ENCODE data around the gene L3MBTL4.
"Not testable (repeated sequence)": the region's sequence is repeated elsewhere in the genome, so short reads cannot be mapped to it uniquely, and the experiment has no call there.

Gene L3MBTL4

DNA sequence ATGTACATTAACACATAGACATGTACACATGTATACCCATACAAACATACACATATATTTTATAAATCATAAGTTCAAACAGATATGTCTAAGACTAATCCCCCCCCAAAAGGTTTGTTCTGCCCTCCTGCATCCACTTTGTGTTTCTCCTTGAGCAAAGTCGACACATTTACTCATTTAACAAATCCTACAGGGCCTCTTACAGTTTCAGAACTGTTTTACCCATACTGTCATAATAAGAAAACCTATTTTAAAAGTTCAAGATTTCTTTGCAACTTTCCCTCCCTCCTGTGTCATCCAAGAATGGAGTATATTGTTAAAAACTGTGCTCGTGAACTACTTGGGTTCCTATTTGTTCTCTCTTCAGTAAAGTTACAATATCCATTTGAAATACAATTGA lies 166.7 kb downstream of the L3MBTL4 start:
- no peak for DNase-seq

DNA sequence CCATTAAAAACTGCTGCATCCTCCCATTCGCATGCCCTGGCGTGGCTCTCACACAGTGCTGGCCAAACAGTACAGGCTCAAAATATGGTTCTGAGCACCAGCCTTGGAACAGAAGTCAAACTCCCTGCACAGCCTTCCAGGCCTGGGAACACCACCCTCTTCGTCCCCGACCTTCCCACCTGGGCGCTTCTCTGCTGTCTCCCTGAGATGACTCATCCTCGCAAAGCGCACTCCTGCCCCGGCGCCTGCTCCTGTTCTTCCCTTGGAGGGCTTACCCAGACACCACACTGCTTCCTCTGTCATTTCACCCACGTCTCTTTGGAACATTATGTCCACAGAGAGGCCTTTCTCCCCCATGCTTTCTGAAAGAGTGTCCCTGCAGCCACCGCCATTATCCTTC lies 172.7 kb downstream of the L3MBTL4 start:
- no peak for DNase-seq

DNA sequence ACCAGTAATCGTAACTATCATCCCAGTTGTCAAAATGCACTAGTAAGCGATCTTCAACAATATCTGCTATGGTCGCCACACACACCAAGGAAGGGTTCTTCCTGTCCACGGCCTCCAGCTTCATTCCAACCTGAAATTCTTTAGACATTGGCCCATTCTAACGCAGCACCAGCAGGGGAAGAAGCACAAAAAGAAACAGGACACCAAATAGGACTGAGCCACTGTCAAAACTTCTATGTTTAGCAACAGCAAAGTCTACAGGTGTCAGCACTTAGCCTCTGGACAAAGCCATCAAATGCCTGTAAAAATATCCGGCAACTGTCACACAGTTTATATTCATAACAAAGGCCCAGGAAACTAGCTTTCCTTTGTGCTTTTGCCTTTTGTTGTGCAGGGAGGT lies 175.0 kb downstream of the L3MBTL4 start:
- DNase-seq: no peak

DNA sequence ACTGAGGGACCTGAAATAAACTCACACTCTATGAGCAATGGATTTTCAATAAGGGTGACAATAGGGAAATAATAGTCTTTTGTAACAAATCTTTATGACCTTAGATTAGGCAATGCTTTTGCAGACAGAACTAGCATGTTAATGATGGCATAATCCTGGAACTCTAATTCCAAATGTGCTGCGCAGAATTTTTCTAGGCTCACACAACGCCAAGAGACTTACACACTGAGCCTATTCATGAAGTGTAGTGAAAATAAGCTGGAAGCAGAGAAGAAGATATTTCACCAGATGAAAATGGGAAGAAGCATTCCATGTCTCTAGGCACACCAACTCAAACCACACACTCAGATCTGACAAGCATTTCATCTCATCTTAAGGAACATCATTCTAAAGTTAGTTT lies 178.5 kb downstream of the L3MBTL4 start:
- DNase-seq: no peak

DNA sequence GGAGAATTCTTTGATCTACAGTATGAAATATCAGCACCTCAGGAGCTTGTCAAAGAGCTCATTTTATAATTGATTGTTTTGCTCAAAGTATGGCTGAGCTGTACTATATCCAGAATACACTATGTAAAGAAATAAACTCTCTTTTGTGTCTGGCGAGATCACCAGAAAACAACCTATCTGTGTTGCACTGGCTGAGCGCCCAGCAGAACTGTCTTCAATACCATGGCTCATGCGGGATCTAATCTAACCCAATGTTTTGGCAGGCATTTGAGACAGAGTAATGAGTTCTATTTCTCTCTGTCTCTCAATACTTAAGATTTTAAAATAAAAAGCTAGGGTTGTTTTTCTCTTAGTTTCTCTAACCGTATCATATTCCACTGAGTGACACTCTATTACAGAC lies 192.4 kb downstream of the L3MBTL4 start:
- no peak for DNase-seq

DNA sequence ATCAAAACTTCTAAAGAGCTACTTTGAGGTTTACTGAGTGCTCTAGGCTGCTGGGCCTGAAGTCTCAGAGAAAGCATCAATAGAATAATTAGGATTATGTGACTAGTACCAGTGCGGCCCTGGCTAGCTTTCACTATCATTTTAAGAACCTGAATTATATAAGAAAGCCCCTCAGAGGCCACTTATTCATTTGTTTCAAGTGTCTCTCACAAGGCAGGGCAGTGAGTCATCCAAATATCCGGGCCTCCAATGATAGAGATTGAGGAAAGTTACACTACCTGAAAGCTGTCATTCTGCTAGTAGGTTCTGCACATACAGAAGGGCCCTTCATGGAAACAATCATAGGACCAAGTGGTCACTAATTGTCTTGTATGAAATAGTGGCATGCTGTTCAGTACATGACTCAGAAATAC lies 193.1 kb downstream of the L3MBTL4 start:
- peak; percentile 89 for DNase-seq

DNA sequence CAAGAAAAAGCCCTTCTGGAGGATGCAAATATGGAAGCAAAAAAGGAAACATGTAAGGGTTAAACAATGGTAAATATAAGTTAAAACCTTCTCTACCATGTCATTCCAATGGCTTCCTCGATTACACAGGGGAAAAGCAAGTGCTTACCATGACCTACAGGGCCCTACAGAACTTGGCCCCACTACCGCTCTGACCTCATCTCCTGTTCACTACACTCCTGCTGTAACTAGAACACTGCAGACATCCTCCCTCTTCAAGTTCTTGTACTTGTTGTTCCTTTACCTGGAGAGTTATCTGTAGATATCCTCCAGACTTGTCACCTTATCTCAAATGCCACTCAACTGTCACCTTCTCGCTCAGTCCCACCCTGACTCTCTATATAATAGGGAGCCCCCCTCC lies 194.6 kb downstream of the L3MBTL4 start:
- DNase-seq: no peak

DNA sequence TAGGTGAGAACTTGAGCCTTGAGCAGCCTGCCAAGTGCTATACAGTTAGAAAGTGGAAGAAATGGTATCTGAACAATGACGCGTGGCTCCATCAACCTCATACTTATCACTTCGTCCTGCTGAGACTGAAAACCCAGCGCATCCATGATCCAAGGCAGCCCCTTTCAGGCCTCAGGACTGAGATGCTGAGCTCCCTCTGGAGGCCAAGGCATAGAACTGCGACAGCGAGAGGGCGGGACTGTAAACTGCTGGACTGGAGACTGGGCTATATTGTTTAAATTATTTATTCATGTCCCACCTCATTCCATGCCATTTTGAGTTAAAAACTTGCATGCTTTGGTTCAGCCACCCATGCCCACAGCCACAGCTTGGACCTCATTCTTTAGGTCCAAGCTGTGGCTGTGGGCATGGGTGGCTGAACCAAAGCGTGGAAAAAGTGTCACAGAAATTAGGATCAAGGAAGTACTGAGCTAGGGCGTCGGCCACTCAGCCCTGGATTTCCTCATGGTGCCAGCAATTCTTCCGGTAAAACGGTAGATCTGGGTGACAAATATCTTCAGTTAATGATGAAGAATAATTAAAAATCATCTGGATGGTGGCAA lies 195.5 kb downstream of the L3MBTL4 start:
- no peak for DNase-seq

DNA sequence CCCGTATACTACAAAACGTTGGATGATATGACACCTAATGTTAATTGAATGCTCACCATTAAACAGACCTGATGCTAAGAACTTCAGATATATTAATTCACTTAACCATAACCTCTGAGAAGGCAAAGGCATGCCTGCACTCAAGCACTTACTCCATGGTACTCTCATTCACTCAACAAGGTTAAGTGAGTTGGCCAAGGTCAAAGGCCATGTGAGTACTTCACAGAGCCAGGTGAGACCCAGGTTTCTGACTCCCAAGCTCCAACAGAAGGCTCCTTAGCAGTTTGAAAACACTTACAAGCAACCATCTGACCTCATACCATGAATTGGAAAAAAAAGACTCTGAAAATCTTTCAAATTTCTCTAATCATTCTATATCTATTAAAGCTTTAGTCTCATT lies 198.8 kb downstream of the L3MBTL4 start:
- DNase-seq: no peak

DNA sequence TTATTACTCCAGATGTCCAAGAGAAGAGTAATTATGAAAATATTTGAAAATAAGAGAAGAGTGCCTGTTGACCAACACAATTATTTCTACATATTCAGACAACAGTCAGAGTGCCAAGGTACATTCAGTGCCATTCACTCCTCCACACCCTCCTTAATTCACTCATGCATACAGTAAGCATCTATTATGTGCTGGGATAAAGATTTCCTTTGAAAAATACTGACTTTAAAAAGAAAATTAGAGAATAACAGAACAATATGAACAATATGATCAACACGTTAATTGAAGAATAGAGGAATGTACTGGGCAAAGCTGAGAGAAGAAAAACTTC lies 203.6 kb downstream of the L3MBTL4 start:
- no peak for DNase-seq

DNA sequence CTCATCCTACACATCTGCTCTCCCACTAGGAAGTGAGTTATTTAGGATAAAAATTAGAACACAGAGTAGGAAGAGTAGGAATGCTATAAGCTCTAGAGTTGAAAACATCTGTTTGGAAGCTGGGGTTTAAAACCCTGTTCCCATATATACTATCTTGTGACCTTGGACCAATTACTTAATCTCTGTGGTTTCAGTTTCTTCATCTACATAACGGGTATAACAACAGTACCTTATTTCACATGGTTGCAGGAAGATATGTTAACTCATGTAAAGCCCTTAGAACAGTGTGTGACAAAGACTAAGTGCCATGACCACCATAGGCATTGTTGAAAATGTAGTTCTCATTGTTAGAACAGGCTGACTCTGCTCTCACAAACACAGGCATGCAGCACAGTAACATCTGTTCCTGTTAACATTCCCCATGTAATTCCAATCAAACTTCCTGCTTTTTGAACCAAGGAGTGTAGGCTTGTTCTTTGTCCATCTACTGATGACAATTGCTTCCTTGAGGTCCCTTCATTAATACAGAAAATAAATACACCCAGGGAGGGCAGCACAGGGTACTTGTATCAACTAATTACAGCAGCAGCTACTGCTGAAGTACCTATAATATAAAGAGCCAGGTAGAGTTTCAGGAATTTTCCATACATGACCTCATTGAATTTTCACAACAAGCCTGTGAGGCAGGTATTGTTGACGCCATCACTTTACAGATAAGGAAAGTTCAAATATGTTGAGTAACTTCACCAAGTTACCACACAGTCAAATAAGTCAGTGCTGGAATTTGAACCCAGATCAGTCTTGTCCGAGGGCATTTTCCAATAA lies 204.2 kb downstream of the L3MBTL4 start:
- no peak for DNase-seq

DNA sequence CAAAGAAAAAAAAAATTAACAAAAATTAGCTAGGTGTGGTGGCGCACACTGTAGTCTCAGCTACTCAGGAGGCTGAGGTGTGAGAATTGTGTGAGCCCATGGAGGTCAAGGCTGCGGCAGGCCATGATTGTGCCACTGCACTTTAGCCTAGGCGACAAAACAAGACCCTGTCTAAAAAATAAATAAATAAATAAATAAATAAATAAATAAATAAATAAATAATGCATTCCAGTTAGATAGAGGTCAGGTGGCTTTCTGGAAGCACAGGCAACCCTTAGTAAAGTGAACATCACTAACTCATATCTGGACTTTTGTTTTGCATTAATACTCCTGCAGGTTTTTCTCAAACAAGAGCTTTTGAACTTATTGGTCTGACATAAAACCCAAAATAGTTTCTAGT lies 206.8 kb downstream of the L3MBTL4 start:
- DNase-seq: no peak

DNA sequence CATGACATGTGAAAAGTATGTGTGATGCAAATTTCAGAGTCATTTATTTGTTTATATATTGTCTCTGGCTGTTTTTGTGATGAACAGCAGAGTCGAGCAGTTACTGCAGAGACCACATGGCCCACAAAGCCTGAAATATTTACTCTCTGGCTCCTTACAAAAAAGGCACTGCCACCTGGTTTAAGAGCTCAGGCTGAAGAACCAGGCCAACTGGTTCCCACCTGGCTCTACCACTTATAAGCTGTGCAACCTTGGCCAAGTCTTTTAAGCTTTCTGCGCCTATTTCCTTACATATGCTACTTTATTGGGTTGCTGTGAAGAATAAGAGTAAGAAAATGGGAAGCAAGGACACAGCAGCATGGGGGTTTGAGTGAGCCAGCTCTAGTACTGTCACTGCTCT lies 207.6 kb downstream of the L3MBTL4 start:
- DNase-seq: peak; percentile 42

DNA sequence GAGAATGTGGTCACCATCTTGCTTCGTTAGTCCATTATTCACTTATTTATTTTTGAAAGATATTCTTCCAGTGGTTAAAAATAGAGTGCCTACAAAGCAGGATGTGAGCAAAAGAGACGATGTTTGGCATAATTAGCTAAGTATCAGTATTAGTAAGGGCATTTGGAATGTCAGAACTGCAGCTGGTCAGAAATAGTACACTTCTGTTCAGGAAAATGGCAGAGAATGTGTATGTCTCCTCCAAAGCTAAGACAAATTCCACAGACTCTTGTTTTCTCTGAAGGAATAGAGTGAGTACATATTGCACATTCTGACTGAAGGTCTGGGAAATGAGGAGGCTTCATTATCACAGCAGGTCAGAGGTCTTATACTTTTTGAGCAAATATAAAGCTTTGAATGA lies 209.0 kb downstream of the L3MBTL4 start:
- no peak for DNase-seq

DNA sequence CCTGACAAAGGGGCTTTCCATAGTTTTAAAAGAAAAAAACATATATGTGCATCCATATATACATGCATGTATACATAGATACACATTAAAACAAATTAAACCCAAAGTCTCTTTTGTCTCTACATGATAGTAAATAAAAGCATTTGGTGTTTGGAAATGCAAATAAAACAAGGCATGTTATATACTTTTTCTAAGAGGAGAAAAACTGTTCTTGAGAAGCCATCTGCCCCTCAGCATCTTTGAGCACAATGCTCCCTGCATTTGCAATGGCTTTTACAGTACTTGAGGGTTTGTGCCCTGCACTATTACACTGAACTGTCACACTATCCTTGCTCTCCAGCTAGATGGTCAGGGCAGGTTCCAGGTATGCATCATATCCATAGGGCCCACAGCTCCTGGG lies 210.2 kb downstream of the L3MBTL4 start:
- DNase-seq: no peak

DNA sequence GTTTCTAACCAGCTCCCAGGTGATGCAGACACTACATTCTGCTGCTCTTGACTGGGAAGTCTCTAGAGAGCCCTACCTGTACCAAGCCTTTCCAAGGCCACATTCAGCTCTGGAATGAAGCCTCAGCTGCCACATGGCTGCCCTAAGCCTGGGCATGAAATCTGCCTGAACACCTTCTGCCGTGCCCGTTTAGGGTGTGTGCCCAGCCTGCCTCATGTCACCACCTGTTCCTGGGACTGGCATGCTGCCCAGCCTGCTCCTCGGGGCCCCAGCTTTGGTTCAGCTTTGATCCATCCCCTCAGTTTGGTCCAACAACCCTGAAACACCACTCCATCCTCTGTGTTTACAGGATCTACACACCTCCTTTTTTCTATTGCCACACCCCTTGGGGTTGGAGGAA lies 210.9 kb downstream of the L3MBTL4 start:
- DNase-seq: peak; percentile 60

DNA sequence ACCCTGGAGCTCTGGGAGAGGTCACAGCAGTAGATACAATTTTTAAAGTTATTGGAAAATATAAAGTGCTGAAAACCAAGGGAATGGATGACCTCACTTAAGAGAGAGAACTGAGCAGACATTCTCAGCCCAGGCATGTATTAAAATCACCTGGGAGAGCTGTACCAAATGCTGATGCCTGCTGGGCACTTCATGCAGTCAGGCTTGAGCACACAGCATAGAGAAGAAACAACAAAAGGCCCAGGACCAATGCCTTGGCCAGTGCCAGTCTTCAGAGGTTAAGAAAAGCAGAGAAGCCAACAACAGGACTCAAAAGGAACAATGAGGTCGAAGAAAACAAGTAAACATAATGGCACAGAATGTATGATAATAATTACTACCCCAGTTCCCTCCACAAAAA lies 211.8 kb downstream of the L3MBTL4 start:
- DNase-seq: no peak

DNA sequence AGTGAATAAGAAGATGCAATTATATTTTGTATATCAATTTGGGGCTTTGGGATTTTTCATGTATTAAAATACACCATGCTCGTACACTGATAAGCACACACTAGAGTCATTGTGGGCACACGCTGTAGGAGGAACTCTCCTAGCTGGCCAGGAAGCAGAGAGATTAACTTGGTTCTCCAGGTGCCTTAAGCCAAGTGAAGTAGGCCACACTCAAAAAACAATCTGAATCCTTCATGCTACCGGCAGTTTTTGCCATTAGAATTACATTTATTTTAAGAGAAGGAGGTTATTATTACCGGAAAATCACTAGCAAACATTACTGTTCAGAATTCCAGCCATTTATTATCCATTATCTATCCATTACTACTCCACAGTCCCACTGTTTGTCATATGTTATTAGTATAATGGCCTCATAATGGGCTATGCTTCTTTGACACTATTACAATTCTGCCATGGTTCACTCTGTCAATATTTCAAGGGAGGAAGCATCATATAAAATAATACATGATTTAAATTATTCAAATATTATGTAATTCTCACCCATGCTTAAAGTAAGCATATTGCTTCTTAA lies 214.4 kb downstream of the L3MBTL4 start:
- DNase-seq: no peak

DNA sequence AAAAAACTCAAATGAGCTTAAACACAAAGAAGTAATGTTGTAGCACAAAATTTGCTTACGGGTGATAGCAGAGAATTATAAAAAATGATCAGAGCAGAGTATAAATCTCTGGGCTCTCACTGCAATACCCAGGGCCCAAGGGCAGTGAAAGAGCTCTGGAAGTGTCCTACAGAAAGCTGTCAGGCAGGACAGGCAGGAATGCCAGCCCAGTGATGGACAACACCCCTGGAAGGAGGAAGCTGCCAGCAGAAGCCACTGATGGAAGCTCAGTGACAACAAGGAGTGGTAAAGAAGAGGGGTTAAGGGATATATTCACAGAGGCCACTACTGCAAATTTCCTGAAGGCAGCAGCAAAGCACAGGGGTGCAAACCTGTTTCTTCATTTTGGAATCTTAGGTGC lies 214.9 kb downstream of the L3MBTL4 start:
- no peak for DNase-seq

DNA sequence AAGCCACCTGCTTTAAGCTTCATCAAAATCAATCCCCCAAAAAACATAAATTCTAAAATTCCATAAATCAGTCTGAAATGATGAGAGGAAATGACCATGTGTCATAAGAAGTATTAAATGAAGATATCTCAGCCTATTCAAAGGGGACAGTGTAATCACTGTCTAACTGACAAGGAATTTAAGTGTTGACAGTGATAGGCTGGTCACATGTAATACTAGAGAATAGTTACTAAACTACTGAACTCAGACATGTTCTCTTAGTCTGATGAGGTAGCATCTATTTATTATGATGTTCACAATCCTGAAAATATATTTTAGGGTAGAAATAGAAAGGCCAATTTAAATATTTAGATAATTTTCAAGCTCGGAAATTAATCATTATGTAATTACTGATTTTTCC lies 216.1 kb downstream of the L3MBTL4 start:
- DNase-seq: no peak

DNA sequence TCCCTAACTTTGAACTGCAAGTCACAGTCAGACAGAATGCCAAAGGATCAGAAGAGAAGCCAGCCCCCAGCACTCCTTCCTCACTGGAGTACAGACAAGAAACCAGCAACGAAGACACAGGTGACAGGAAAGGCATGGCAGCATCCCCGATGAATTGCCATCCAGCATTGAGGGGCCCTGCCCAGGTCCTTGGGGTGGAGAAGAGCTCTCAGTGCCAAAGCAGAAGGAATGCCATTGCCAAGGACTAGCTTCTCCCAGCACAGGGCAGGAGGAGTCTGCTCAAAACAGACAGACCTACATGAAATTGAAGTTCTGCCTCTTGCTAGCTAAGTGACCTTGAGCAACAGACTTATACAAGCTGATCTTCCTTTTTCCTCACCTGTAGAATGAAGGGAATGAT lies 220.1 kb downstream of the L3MBTL4 start:
- no peak for DNase-seq

DNA sequence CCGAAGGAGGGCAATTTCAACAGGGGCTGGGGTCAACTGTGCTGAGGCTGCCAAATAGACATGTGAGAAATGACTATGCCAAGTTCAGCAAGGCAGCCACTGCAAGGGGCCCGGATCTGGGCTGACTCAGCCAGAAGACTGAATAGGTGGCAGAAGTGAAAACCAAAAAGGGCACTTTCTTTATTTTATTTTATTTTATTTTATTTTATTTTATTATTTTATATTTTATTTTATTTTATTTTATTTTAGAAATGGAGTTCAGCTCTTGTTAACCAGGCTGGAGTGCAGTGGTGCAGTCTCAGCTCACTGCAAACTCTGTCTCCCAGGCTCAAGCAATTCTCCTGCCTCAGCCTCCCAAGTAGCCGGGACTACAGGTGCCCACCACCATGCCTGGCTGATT lies 228.9 kb downstream of the L3MBTL4 start:
- DNase-seq: not testable (repeated sequence)

DNA sequence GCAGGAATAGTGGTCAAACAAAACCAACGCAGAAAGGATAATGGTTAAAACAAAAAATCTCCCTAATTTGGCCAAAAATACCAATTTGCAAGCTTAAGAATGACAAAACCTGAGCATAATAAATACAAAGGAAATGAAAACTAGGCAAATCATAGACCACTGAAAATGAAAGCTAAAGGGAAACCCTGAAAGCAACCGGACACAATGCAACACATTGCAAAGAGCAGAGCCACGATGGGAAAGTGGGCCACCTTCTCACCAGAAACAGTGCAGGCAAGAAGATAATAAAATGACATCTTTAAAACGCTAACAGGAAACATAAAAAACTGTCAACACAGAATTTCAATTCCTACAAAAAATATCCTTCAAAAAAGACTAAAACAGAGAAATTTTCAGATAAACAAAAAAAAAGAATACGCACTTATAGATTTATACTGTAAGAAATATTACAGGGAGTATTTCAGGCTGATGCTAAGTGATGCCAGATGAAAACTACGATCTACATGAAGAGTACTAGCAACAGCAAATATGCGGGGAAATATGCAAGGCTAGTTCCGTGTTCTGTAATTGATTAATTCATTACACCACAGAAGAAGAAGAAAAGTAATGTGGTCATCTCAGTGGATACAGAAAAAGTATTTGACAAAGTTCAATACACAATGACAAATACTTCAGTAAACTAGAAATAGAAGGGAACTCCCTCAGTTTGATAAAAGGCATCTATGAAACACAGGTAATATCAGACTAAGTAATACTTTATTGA lies 239.5 kb downstream of the L3MBTL4 start:
- DNase-seq: no peak

DNA sequence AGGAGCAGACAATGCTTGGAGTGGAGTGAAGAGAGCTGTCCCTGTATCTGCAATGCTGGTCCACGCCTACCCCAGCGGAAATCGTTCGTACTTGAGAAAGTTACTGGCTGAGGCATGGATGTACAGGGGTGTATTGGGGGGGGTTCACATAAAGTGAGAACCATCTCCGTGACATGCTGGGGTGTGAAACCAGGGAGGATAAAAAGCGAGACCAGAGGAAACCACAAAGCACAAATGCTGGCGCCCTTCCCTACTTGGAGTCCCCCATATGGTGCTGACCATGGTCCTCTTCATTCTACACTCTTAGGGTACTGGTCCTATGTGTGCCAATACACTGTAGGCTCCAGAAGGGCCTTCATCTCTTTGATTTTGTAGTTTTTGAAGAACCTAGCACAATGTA lies 244.1 kb downstream of the L3MBTL4 start:
- DNase-seq: no peak

Measured in DMS79 treated with DMSO at 0.1 percent for 48 hours (cell line).